ENCODE results near the gene SH3PXD2B.

- TF ChIP-seq POLR2AphosphoS5 (IDR thresholded peaks at IDR 0.05; ENCODE audit: low read depth, low read length) (no peak), CEBPB (IDR thresholded peaks at IDR 0.05; ENCODE audit: low read depth) (no peak), EZH2 (IDR thresholded peaks at IDR 0.05) (no peak), CTCF (IDR thresholded peaks at IDR 0.05 in 2 of 3, conservative IDR thresholded peaks at IDR 0.05 in 1 of 3; ENCODE audit: borderline replicate concordance in 1 of 3, insufficient read depth in 1 of 3, low read depth in 2 of 3, low read length in 2 of 3) (no peak), POLR2A (IDR thresholded peaks at IDR 0.05; ENCODE audit: borderline replicate concordance, extremely low read depth, insufficient read depth, insufficient read length) (no peak), EZH2phosphoT487 (IDR thresholded peaks at IDR 0.05; ENCODE audit: borderline replicate concordance) (no peak)
These were observed 31.3 kb upstream of the SH3PXD2B start for GRCh38 chr5:172485511-172486202.

Measured in HCT116 (cell line).